Osteocyte (in vitro differentiated cells): ENCODE results near the gene BAHCC1. TPM values are rescaled to one million over a fixed set of nuclear protein-coding genes. Genes with fewer than 3 reads are reported as not detected.

Experiments used
- DNase-seq: peaks from one replicate; pipeline ENCODE4 v3.0.0; 2021; ENCODE audit warnings: mixed read lengths; ENCODE audit not compliant: unreplicated experiment; ENCODE audit errors: extremely low spot score
- H3K27ac Mint-ChIP-seq: one replicate; pipeline ENCODE4 v1.8.0; 2021; ENCODE audit warnings: mild to moderate bottlenecking, mixed read lengths; ENCODE audit not compliant: unreplicated experiment
- H3K27me3 Mint-ChIP-seq: one replicate; pipeline ENCODE4 v1.8.0; 2021; ENCODE audit warnings: mixed read lengths; ENCODE audit not compliant: unreplicated experiment
- H3K36me3 Mint-ChIP-seq: one replicate; pipeline ENCODE4 v1.8.0; 2021; ENCODE audit warnings: mixed read lengths; ENCODE audit not compliant: unreplicated experiment
- H3K4me1 Mint-ChIP-seq: one replicate; pipeline ENCODE4 v1.8.0; 2021; ENCODE audit warnings: mixed read lengths; ENCODE audit not compliant: unreplicated experiment
- H3K4me3 Mint-ChIP-seq: one replicate; pipeline ENCODE4 v1.8.0; 2021; ENCODE audit warnings: mild to moderate bottlenecking, moderate library complexity, mixed read lengths; ENCODE audit not compliant: unreplicated experiment
- H3K9me3 Mint-ChIP-seq: one replicate; pipeline ENCODE4 v1.8.0; 2021; ENCODE audit warnings: mixed read lengths; ENCODE audit not compliant: unreplicated experiment
- total RNA-seq: library from RNA; stranded (reverse); gene quantifications from 2 replicates; pipeline ENCODE4 v1.2.1, GENCODE V29; 2021
- TF ChIP-seq, protein P1 (sequence below): fragments of 200-600 bp; sonication (generic); IDR thresholded peaks from 2 replicates; pipeline ENCODE4 v1.5.0; 2021; ENCODE audit warnings: antibody characterized with exemption, mild to moderate bottlenecking, moderate library complexity

Gene BAHCC1
- total RNA-seq, 1 donor from 2014 or later = 55.7 TPM

GRCh38 chr17:81442791-81443190, 47.5 kb downstream of the BAHCC1 start:
- DNase-seq = no peak
- TF ChIP-seq, protein P1, sequence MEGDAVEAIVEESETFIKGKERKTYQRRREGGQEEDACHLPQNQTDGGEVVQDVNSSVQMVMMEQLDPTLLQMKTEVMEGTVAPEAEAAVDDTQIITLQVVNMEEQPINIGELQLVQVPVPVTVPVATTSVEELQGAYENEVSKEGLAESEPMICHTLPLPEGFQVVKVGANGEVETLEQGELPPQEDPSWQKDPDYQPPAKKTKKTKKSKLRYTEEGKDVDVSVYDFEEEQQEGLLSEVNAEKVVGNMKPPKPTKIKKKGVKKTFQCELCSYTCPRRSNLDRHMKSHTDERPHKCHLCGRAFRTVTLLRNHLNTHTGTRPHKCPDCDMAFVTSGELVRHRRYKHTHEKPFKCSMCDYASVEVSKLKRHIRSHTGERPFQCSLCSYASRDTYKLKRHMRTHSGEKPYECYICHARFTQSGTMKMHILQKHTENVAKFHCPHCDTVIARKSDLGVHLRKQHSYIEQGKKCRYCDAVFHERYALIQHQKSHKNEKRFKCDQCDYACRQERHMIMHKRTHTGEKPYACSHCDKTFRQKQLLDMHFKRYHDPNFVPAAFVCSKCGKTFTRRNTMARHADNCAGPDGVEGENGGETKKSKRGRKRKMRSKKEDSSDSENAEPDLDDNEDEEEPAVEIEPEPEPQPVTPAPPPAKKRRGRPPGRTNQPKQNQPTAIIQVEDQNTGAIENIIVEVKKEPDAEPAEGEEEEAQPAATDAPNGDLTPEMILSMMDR = no peak
- Mint-ChIP-seq H3K9me3 (no peaks in the 10 kb centered on the region), H3K4me3 (no peak overlapping the region), H3K36me3 (no peaks in the 10 kb centered on the region), H3K27me3 (no peaks in the 10 kb centered on the region), H3K27ac (no peak overlapping the region), H3K4me1 (peaks cover 4% of the 10 kb centered on the region)

DNA sequence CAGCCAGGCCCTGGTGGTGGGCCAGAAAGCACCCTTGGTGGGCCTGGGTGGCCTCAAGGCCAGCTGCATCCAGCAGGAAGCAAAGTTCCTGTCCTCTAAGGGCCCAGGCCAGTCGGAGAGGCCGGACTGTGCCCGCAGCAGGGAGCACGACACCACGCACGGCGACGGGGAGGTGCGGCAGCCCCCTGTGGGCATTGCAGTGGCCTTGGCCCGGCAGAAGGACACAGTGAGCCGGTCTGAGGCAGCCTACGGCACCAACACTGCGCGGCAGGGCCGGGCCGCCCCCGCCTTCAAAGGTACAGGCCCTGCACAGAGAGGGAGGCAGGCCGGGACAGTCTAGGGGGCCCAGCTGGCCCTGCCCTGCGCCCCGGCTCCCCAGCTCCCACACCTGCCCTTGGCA, 48.0 kb downstream of the BAHCC1 start:
- Mint-ChIP-seq H3K4me3 (no peak overlapping the region), H3K27me3 (no peaks in the 10 kb centered on the region), H3K9me3 (no peaks in the 10 kb centered on the region), H3K27ac (no peak overlapping the region), H3K4me1 (peaks cover 4% of the 10 kb centered on the region), H3K36me3 (no peaks in the 10 kb centered on the region)
- TF ChIP-seq, protein P1 = no peak
- no peak for DNase-seq

DNA sequence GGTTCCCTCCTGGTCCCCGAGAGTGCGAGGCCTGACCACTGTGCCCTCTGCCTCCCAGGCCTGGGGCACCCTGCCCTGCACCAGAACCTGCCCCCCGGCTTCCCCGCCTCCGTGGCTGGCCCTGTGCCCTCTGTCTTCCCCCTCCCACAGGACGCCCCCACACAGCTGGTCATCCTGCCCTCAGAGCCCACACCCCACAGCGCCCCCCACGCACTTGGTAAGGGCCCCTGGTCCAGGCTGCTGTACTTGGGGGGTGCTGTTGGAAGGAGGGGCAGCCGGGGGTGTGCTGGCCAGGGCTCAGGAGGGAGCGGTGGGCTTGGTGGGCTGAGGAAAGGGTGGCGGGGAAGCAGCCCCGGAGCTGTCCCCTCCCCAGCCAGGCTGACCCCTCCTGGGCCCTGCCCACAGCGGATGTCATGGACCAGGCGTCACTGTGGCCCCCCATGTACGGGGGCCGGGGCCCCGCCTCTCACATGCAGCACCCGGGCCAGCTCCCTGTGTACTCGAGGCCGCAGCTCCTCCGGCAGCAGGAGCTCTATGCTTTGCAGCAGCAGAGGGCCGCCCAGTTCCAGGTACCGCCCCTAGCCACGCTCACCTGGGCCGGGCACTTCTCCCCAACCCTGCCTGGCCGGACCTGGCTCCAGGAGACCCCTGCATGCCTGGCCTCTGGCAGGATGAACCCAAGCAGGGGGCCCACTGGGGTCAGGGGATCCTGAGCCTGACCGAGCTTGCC, 49.5 kb downstream of the BAHCC1 start:
- Mint-ChIP-seq H3K4me1 (peaks cover 4% of the 10 kb centered on the region), H3K27me3 (no peaks in the 10 kb centered on the region), H3K36me3 (no peaks in the 10 kb centered on the region), H3K4me3 (no peak overlapping the region), H3K9me3 (no peaks in the 10 kb centered on the region), H3K27ac (no peak overlapping the region)
- TF ChIP-seq, protein P1 = no peak
- no peak for DNase-seq

- Mint-ChIP-seq H3K36me3 (no peaks in the 10 kb centered on the region), H3K4me1 (peaks cover 2% of the 10 kb centered on the region), H3K27ac (no peak overlapping the region), H3K9me3 (no peaks in the 10 kb centered on the region), H3K4me3 (no peak overlapping the region), H3K27me3 (no peaks in the 10 kb centered on the region)
- no peak for DNase-seq
- TF ChIP-seq, protein P1 = no peak
Observed at GRCh38 chr17:81445642-81446503, 50.6 kb downstream of the BAHCC1 start.

DNA sequence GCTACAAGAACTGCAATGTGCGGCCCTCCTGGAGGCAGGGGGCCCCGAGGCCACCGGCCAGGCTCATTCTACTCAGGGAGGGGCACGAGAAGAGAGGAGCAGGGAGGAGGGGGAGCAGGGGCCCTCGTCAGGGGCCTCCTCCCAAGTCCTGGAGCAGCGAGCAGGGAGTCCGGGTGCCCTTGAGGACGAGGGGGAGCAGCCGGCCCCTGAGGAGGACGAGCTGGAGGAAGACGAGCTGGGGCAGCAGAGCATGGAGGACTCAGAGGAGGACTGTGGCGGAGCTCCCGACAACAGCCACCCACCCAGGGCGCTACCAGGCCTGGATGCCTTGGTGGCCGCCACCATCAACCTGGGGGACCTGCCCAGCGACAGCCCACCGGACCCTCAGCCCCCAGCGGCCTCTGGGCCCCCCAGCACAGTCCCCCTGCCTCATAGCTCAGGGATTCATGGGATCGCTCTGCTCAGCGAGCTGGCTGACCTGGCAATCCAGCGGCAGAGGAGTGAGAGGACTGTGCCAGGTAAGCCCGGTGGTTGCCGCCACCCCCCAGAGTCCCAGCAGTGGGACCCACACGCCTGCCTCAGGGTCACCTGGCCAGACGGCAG, 52.2 kb downstream of the BAHCC1 start:
- no peaks in the 10 kb centered on the region for H3K27me3 Mint-ChIP-seq
- H3K27ac Mint-ChIP-seq = no peak overlapping the region
- no peaks in the 10 kb centered on the region for H3K9me3 Mint-ChIP-seq
- H3K4me1 Mint-ChIP-seq = peaks cover 2% of the 10 kb centered on the region
- TF ChIP-seq, protein P1 = no peak
- no peaks in the 10 kb centered on the region for H3K36me3 Mint-ChIP-seq
- DNase-seq = no peak
- H3K4me3 Mint-ChIP-seq = no peak overlapping the region
